Loucy (cell line): ENCODE measurements around the gene RREB1.

ENCODE experiments used
- H2AFZ ChIP-seq: fragments of 200-600 bp; sonication (generic); 2 replicates; pipeline ENCODE4 v1.6.0; 2016; ENCODE audit warnings: antibody characterized with exemption, mild to moderate bottlenecking, low read length, moderate library complexity
- H3F3A ChIP-seq: fragments of 200-600 bp; 2 replicates; pipeline ENCODE4 v1.6.0; 2016; ENCODE audit warnings: antibody characterized with exemption, low read depth, mild to moderate bottlenecking
- H3K27me3 ChIP-seq: fragments of 200-600 bp; sonication (generic); 2 replicates; pipeline ENCODE4 v1.6.1; 2014; ENCODE audit warnings: low read length, mild to moderate bottlenecking; ENCODE audit not compliant: insufficient read depth, poor library complexity, severe bottlenecking
- H3K36me3 ChIP-seq: fragments of 200-600 bp; sonication (generic); 2 replicates; pipeline ENCODE4 v1.6.1; 2016; ENCODE audit warnings: low read length; ENCODE audit not compliant: insufficient read depth
- H3K4me1 ChIP-seq: fragments of 200-600 bp; sonication (generic); 2 replicates; pipeline ENCODE4 v1.5.1; 2014; ENCODE audit warnings: low read length, mild to moderate bottlenecking; ENCODE audit not compliant: insufficient read depth, poor library complexity, severe bottlenecking
- H3K4me2 ChIP-seq: fragments of 200-600 bp; sonication (generic); 2 replicates; pipeline ENCODE4 v1.6.0; 2014; ENCODE audit warnings: antibody characterized with exemption, low read length, low read depth, mild to moderate bottlenecking; ENCODE audit not compliant: poor library complexity, severe bottlenecking
- H3K4me3 ChIP-seq: fragments of 200-600 bp; sonication (generic); 2 replicates; pipeline ENCODE4 v1.5.1; 2014; ENCODE audit warnings: low read length, mild to moderate bottlenecking, mixed read lengths; ENCODE audit not compliant: poor library complexity, severe bottlenecking
- H3K79me2 ChIP-seq: fragments of 200-600 bp; sonication (generic); 2 replicates; pipeline ENCODE4 v1.6.1; 2014; ENCODE audit warnings: low read length; ENCODE audit not compliant: insufficient read depth
- H3K9ac ChIP-seq: fragments of 200-600 bp; sonication (generic); 2 replicates; pipeline ENCODE4 v1.6.0; 2014; ENCODE audit warnings: mild to moderate bottlenecking, low read depth, low read length, moderate library complexity; ENCODE audit not compliant: poor library complexity, severe bottlenecking
- H3K9me2 ChIP-seq: fragments of 200-600 bp; sonication (generic); replicated peaks from 2 replicates; pipeline ENCODE4 v1.6.1; 2016; ENCODE audit warnings: low read depth, low read length, mixed read lengths
- H3K9me3 ChIP-seq: fragments of 200-600 bp; sonication (generic); 2 replicates; pipeline ENCODE4 v1.6.1; 2014; ENCODE audit warnings: mild to moderate bottlenecking, antibody characterized with exemption, low read length, low read depth; ENCODE audit not compliant: insufficient read depth
- H4K20me1 ChIP-seq: fragments of 200-600 bp; sonication (generic); 2 replicates; pipeline ENCODE4 v1.6.0; 2014; ENCODE audit warnings: antibody characterized with exemption, low read length, mild to moderate bottlenecking; ENCODE audit not compliant: insufficient read depth, poor library complexity, severe bottlenecking
- EZH2phosphoT487 ChIP-seq: fragments of 200-600 bp; IDR thresholded peaks from 2 replicates; pipeline ENCODE4 v1.6.1; 2018; ENCODE audit warnings: antibody characterized with exemption, mild to moderate bottlenecking, moderate library complexity, borderline replicate concordance
- TF ChIP-seq, protein P1 (sequence below): fragments of 200-600 bp; sonication (generic); conservative IDR thresholded peaks from 2 replicates; pipeline ENCODE4 v1.5.1; 2014; ENCODE audit warnings: mild to moderate bottlenecking, antibody characterized with exemption, low read length

The RREB1 gene

DNA sequence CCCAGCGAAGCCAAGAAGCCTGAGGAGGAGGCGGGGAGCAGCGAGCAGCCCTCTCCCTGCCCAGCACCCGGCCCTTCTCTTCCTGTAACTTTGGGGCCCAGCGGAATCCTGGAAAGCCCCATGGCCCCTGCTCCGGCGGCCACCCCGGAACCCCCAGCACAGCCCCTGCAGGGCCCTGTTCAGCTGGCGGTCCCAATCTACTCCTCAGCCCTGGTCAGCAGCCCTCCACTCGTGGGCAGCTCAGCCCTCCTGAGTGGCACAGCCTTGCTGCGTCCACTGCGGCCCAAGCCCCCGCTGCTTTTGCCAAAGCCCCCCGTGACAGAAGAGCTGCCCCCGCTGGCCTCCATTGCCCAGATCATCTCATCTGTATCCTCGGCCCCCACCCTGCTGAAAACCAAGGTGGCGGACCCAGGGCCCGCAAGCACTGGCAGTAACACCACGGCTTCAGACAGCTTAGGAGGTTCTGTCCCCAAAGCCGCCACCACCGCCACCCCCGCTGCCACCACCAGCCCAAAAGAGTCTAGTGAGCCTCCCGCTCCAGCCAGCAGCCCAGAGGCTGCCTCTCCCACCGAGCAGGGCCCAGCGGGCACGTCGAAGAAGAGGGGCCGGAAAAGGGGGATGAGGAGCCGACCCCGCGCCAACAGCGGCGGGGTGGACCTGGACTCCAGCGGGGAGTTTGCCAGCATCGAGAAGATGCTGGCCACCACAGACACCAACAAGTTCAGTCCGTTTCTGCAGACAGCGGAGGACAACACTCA lies 123.4 kb downstream of the RREB1 start:
- H3K4me3 ChIP-seq = no peak overlapping the region
- no peaks in the 10 kb centered on the region for H3F3A ChIP-seq
- H3K9me3 ChIP-seq = no peaks in the 10 kb centered on the region
- peaks cover 90% of the 10 kb centered on the region; the same call in 1 of the 2 replicates for H3K36me3 ChIP-seq
- no peaks in the 10 kb centered on the region for H3K79me2 ChIP-seq
- peaks cover 10% of the 10 kb centered on the region for H3K4me1 ChIP-seq
- no peaks in the 10 kb centered on the region for H3K9me2 ChIP-seq
- H2AFZ ChIP-seq = no peak overlapping the region
- H3K4me2 ChIP-seq = no peak overlapping the region
- TF ChIP-seq, protein P1, sequence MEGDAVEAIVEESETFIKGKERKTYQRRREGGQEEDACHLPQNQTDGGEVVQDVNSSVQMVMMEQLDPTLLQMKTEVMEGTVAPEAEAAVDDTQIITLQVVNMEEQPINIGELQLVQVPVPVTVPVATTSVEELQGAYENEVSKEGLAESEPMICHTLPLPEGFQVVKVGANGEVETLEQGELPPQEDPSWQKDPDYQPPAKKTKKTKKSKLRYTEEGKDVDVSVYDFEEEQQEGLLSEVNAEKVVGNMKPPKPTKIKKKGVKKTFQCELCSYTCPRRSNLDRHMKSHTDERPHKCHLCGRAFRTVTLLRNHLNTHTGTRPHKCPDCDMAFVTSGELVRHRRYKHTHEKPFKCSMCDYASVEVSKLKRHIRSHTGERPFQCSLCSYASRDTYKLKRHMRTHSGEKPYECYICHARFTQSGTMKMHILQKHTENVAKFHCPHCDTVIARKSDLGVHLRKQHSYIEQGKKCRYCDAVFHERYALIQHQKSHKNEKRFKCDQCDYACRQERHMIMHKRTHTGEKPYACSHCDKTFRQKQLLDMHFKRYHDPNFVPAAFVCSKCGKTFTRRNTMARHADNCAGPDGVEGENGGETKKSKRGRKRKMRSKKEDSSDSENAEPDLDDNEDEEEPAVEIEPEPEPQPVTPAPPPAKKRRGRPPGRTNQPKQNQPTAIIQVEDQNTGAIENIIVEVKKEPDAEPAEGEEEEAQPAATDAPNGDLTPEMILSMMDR = no peak
- TF ChIP-seq EZH2phosphoT487 = no peak
- no peaks in the 10 kb centered on the region for H3K27me3 ChIP-seq
- H4K20me1 ChIP-seq = no peaks in the 10 kb centered on the region
- H3K9ac ChIP-seq = no peak overlapping the region

DNA sequence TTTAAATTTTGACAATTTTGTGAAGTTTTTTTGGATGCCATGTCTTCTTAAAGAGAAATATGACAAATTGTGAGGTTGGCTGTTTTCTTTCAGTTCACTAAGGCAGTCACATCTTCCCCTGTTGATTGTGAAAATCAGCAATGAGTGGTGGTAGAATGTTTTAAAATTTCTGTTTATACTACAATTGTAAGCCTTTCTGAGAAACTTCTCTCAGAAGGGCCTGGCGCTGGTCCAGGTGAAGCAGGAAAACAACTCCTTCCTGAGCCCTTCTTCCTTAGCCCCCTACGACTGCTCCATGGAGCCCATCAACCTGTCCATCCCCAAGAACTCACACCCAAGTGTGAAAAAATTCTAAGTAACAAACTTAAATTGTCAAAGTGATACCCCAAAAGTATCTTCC lies 124.6 kb downstream of the RREB1 start:
- H3F3A ChIP-seq = no peaks in the 10 kb centered on the region
- no peaks in the 10 kb centered on the region for H3K9me3 ChIP-seq
- H3K4me2 ChIP-seq = no peak overlapping the region
- H2AFZ ChIP-seq = no peak overlapping the region
- no peaks in the 10 kb centered on the region for H3K9me2 ChIP-seq
- H3K4me3 ChIP-seq = no peak overlapping the region
- no peaks in the 10 kb centered on the region for H4K20me1 ChIP-seq
- TF ChIP-seq, protein P1 = no peak
- no peak for TF ChIP-seq EZH2phosphoT487
- peaks cover 82% of the 10 kb centered on the region; the same call in 1 of the 2 replicates for H3K36me3 ChIP-seq
- peaks cover 10% of the 10 kb centered on the region for H3K4me1 ChIP-seq
- no peaks in the 10 kb centered on the region for H3K27me3 ChIP-seq
- H3K79me2 ChIP-seq = no peaks in the 10 kb centered on the region
- no peak overlapping the region for H3K9ac ChIP-seq

DNA sequence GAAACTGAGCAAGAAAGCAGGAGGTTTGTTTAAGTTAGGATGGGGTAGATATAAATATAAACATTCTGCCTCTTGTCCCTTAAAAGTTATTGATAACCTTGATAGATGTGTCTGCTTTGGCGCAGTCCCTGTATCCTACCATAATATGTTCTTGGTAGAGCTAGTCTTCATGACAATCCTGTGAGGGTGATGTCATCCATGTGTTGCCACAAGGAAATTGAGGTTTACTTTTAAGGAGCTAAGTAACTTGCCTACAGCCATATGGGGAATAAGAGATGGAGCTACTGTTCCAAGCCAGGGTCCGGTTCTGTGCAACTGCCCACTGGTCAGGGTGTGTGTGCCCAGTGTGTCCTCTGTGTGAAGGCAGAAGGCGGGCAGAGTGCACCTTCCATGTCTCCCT lies 126.8 kb downstream of the RREB1 start:
- no peak overlapping the region for H3K4me3 ChIP-seq
- H4K20me1 ChIP-seq = no peaks in the 10 kb centered on the region
- H3K36me3 ChIP-seq = peaks cover 70% of the 10 kb centered on the region; the same call in 1 of the 2 replicates
- no peak overlapping the region for H2AFZ ChIP-seq
- H3K79me2 ChIP-seq = no peaks in the 10 kb centered on the region
- H3K9ac ChIP-seq = no peak overlapping the region
- TF ChIP-seq EZH2phosphoT487 = no peak
- TF ChIP-seq, protein P1 = no peak
- H3K27me3 ChIP-seq = no peaks in the 10 kb centered on the region
- no peak overlapping the region for H3K4me2 ChIP-seq
- H3F3A ChIP-seq = no peaks in the 10 kb centered on the region
- no peaks in the 10 kb centered on the region for H3K9me3 ChIP-seq
- H3K4me1 ChIP-seq = peaks cover 13% of the 10 kb centered on the region
- H3K9me2 ChIP-seq = no peaks in the 10 kb centered on the region
